ENCODE data around the gene PLEKHM2. TPM values are rescaled to one million over a fixed set of nuclear protein-coding genes. Genes with fewer than 3 reads are reported as not detected.

PLEKHM2 gene
- total and polyA plus RNA-seq, 4 donors = 32.5 to 79.2 (median 63.1) TPM

DNA sequence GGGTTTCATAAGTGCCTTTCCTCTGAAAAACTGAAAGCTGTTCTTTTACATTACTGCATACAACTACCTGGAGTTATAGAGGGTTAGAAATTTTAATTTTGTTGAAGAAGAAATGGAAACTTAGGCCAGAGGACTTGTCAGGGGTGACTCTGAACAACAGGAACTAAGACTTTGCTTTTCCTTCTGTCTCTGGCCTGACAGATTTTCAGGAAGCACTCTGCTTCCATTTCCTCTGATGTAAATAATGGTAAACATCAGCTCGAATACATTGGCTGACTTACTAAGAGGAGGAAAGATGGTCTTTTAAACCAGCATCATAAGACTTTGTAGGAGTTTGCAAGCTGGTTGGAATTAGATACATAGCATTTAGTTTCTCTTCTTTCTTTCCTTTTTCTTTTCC is 27.1 kb upstream of the PLEKHM2 start:
- ATAC-seq (ENCODE audit: insufficient read depth, low FRiP score) (no peak), DNase-seq (peak in 2 of 3 donors; percentile 20 to 38)
- peaks cover 0 to 3% (median 0%) of the 10 kb centered on the region in 5 donors for H3K4me1 ChIP-seq (ENCODE audit: control insufficient read depth in 5 of 5, insufficient read depth in 5 of 5, low read length in 5 of 5)
- H3K9me3 ChIP-seq (ENCODE audit: control insufficient read depth in 4 of 4, insufficient read depth in 3 of 4, low read length in 3 of 4) = no peaks in the 10 kb centered on the region
- H3K27ac ChIP-seq (ENCODE audit: low read depth in 1 of 2, low read length in 1 of 2) = no peak overlapping the region
- H3K4me3 ChIP-seq = no peak overlapping the region
- peaks cover 25 to 32% (median 30%) of the 10 kb centered on the region in 4 donors for H3K36me3 ChIP-seq (ENCODE audit: control insufficient read depth in 4 of 4, insufficient read depth in 4 of 4, low read length in 4 of 4)
- no peak for TF ChIP-seq CTCF (IDR thresholded peaks at IDR 0.05; ENCODE audit: control extremely low read depth, extremely low read depth)
- H3K27me3 ChIP-seq (ENCODE audit: control insufficient read depth in 3 of 3, insufficient read depth in 3 of 3, low read length in 2 of 3) = no peaks in the 10 kb centered on the region
- 23 to 40% methylated on average over 1 of the region's 1 CpG for WGBS, 2 donors
- no peak overlapping the region for H3K9ac ChIP-seq (ENCODE audit: insufficient read depth in 1 of 2, low read length in 2 of 2)

DNA sequence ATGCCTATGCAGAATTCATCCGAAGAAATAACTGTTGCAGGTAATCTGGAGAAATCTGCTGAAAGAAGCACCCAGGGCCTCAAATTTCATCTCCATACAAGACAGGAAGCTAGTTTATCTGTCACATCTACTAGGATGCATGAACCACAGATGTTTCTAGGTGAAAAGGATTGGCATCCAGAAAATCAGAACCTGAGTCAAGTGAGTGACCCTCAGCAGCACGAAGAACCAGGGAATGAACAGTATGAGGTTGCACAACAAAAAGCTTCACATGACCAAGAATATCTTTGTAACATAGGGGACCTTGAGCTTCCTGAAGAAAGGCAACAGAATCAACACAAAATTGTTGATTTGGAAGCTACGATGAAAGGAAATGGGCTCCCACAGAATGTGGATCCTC is 24.0 kb upstream of the PLEKHM2 start:
- Histone ChIP-seq H3K27me3 (ENCODE audit: control insufficient read depth in 3 of 3, insufficient read depth in 3 of 3, low read length in 2 of 3) (no peaks in the 10 kb centered on the region), H3K27ac (ENCODE audit: low read depth in 1 of 2, low read length in 1 of 2) (no peak overlapping the region), H3K9ac (ENCODE audit: insufficient read depth in 1 of 2, low read length in 2 of 2) (no peak overlapping the region), H3K4me1 (ENCODE audit: control insufficient read depth in 5 of 5, insufficient read depth in 5 of 5, low read length in 5 of 5) (peaks cover 0 to 10% (median 3%) of the 10 kb centered on the region in 5 donors), H3K4me3 (no peak overlapping the region), H3K36me3 (ENCODE audit: control insufficient read depth in 4 of 4, insufficient read depth in 4 of 4, low read length in 4 of 4) (peaks cover 22 to 31% (median 25%) of the 10 kb centered on the region in 4 donors), H3K9me3 (ENCODE audit: control insufficient read depth in 4 of 4, insufficient read depth in 3 of 4, low read length in 3 of 4) (no peaks in the 10 kb centered on the region)
- WGBS, 2 donors = 94% methylated on average over 3 of the region's 3 CpGs
- DNase-seq = no peak
- no peak for ATAC-seq (ENCODE audit: insufficient read depth, low FRiP score)
- TF ChIP-seq CTCF (IDR thresholded peaks at IDR 0.05; ENCODE audit: control extremely low read depth, extremely low read depth) = no peak

- DNase-seq = peak; percentile 21 to 78 (median 73)
- TF ChIP-seq CTCF (IDR thresholded peaks at IDR 0.05; ENCODE audit: control extremely low read depth, extremely low read depth) = no peak
- ATAC-seq (ENCODE audit: insufficient read depth, low FRiP score) = no peak
- H3K27ac ChIP-seq (ENCODE audit: low read depth in 1 of 2, low read length in 1 of 2) = no peak overlapping the region
- H3K4me3 ChIP-seq = no peak overlapping the region
- H3K9ac ChIP-seq (ENCODE audit: insufficient read depth in 1 of 2, low read length in 2 of 2) = no peak overlapping the region
- H3K27me3 ChIP-seq (ENCODE audit: control insufficient read depth in 3 of 3, insufficient read depth in 3 of 3, low read length in 2 of 3) = no peaks in the 10 kb centered on the region
- peaks cover 18 to 26% (median 20%) of the 10 kb centered on the region in 4 donors for H3K36me3 ChIP-seq (ENCODE audit: control insufficient read depth in 4 of 4, insufficient read depth in 4 of 4, low read length in 4 of 4)
- H3K4me1 ChIP-seq (ENCODE audit: control insufficient read depth in 5 of 5, insufficient read depth in 5 of 5, low read length in 5 of 5) = peaks cover 0 to 10% (median 0%) of the 10 kb centered on the region in 5 donors
- H3K9me3 ChIP-seq (ENCODE audit: control insufficient read depth in 4 of 4, insufficient read depth in 3 of 4, low read length in 3 of 4) = no peaks in the 10 kb centered on the region
- WGBS, 2 donors = 69 to 71% methylated on average over 2 of the region's 2 CpGs
These were observed 21.6 kb upstream of the PLEKHM2 start for GRCh38 chr1:15662477-15662876.

GRCh38 chr1:15663925-15664324 is 20.2 kb upstream of the PLEKHM2 start:
- ATAC-seq (ENCODE audit: insufficient read depth, low FRiP score) (no peak), DNase-seq (no peak)
- Histone ChIP-seq H3K9ac (ENCODE audit: insufficient read depth in 1 of 2, low read length in 2 of 2) (no peak overlapping the region), H3K4me3 (no peak overlapping the region), H3K9me3 (ENCODE audit: control insufficient read depth in 4 of 4, insufficient read depth in 3 of 4, low read length in 3 of 4) (no peaks in the 10 kb centered on the region), H3K27me3 (ENCODE audit: control insufficient read depth in 3 of 3, insufficient read depth in 3 of 3, low read length in 2 of 3) (no peaks in the 10 kb centered on the region), H3K4me1 (ENCODE audit: control insufficient read depth in 5 of 5, insufficient read depth in 5 of 5, low read length in 5 of 5) (peaks cover 0 to 10% (median 5%) of the 10 kb centered on the region in 5 donors), H3K36me3 (ENCODE audit: control insufficient read depth in 4 of 4, insufficient read depth in 4 of 4, low read length in 4 of 4) (peaks cover 18 to 26% (median 19%) of the 10 kb centered on the region in 4 donors), H3K27ac (ENCODE audit: low read depth in 1 of 2, low read length in 1 of 2) (no peak overlapping the region)
- TF ChIP-seq CTCF (IDR thresholded peaks at IDR 0.05; ENCODE audit: control extremely low read depth, extremely low read depth) = no peak
- WGBS, 2 donors = 97% methylated on average over 3 of the region's 3 CpGs
